ENCODE data around the gene APAF1. TPM values are rescaled to one million over a fixed set of nuclear protein-coding genes. Genes with fewer than 3 reads are reported as not detected.

APAF1 gene
- total RNA-seq, 4 donors from 2014 or later, result 7.5 to 18.6 (median 8.5) TPM

- no peaks in the 10 kb centered on the region for H3K27me3 ChIP-seq
- no peak overlapping the region for H3K27ac ChIP-seq
- peaks cover 0 to 41% of the 10 kb centered on the region in 2 donors for H3K36me3 ChIP-seq
- H3K9me3 ChIP-seq, result no peaks in the 10 kb centered on the region
- no peak for ATAC-seq
- TF ChIP-seq EP300 (IDR thresholded peaks at IDR 0.05) (no peak), POLR2AphosphoS5 (IDR thresholded peaks at IDR 0.05) (no peak), POLR2A (IDR thresholded peaks at IDR 0.05) (no peak), CTCF (IDR thresholded peaks at IDR 0.05) (no peak)
- H3K4me3 ChIP-seq, result no peak overlapping the region
- WGBS, 2 donors (ENCODE audit: low coverage in 1 of 2), result 71 to 82% methylated on average over 3 of the region's 8 CpGs
- peaks cover 0 to 20% (median 6%) of the 10 kb centered on the region in 3 donors for H3K4me1 ChIP-seq
These were observed 51.1 kb downstream of the APAF1 start for GRCh38 chr12:98696036-98696646.

DNA sequence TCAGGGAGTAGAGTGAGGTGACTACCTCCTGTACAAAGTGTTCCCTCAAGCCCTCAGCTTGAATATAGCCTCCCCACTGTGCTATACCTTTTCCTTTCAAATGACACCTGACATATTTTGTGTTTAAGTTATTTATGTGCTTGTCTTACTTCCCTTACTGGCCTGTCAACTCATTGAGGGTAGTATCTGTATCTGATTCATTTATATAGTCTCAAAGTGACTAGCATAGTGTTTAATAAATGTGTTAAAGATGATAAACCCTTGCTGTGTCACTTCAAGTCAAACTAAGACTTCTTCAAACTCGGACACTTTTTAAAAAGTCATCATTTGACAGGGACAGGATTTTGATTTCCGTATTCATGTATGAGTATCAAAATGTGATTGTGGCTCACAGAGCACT is 52.1 kb downstream of the APAF1 start:
- TF ChIP-seq CTCF (IDR thresholded peaks at IDR 0.05) (no peak), POLR2A (IDR thresholded peaks at IDR 0.05) (no peak), EP300 (IDR thresholded peaks at IDR 0.05) (no peak), POLR2AphosphoS5 (IDR thresholded peaks at IDR 0.05) (no peak)
- ATAC-seq, result no peak
- WGBS, 2 donors (ENCODE audit: low coverage in 1 of 2), result 95% methylated on average over 2 of the region's 2 CpGs

DNA sequence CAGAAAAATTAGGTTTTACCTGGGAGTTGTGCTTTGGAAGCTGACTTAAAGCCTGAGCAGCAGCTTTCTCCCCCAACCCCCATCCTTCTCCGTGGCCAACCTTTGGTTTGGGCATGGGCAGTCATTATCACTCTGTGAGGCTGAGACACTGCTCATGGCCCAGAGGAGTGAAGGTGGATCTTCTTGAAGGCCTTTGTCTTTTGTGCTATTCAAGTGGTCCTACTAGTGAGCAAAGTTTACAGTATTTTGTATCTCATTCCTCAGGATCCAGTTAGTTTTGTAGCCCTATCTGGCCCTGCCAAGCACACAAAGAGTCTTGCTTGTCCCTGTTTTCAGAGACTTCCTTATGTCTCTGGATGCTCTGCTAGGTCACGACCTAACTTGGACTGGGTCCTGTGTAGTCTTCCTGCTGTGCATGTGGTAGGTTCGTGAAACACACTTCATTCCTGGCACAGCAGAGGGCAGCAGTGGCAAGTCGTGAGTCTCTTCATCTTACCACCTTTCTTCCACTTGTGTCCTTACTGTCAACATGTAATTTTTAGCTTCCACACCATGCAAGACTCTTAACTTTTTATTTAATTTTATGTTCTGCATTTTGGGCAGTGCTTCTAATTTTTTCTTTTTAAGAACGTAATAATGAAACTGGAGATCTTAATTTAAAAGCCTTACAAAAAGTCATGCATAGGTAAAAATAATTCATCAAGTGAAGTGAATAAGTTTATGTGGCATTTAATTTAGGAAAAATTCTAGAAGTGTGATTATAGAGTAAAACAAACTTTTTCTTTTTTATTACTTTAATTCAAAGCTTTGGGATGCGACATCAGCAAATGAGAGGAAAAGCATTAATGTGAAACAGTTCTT is 53.7 kb downstream of the APAF1 start:
- Histone ChIP-seq H3K4me3 (no peak overlapping the region), H3K9me3 (no peaks in the 10 kb centered on the region), H3K36me3 (peaks cover 0 to 21% of the 10 kb centered on the region in 2 donors), H3K27ac (peak overlapping the region in 1 of 4 donors; percentile 0), H3K4me1 (peaks cover 0 to 26% (median 6%) of the 10 kb centered on the region in 3 donors), H3K27me3 (no peaks in the 10 kb centered on the region)
- peak; percentile 66 for ATAC-seq
- TF ChIP-seq POLR2A (IDR thresholded peaks at IDR 0.05), result no peak
- TF ChIP-seq CTCF (IDR thresholded peaks at IDR 0.05), result peak; percentile 34 to 62 (median 42)
- no peak for TF ChIP-seq EP300 (IDR thresholded peaks at IDR 0.05)
- TF ChIP-seq POLR2AphosphoS5 (IDR thresholded peaks at IDR 0.05), result no peak
- 24 to 37% methylated on average over 6 of the region's 6 CpGs for WGBS, 2 donors (ENCODE audit: low coverage in 1 of 2)

More for the DNA sequence above, 52.1 kb downstream of the APAF1 start:
- H3K4me3 ChIP-seq, result no peak overlapping the region
- H3K27me3 ChIP-seq, result no peaks in the 10 kb centered on the region
- H3K9me3 ChIP-seq, result no peaks in the 10 kb centered on the region
- peaks cover 0 to 26% (median 6%) of the 10 kb centered on the region in 3 donors for H3K4me1 ChIP-seq
- peaks cover 0 to 33% of the 10 kb centered on the region in 2 donors for H3K36me3 ChIP-seq
- no peak overlapping the region for H3K27ac ChIP-seq

DNA sequence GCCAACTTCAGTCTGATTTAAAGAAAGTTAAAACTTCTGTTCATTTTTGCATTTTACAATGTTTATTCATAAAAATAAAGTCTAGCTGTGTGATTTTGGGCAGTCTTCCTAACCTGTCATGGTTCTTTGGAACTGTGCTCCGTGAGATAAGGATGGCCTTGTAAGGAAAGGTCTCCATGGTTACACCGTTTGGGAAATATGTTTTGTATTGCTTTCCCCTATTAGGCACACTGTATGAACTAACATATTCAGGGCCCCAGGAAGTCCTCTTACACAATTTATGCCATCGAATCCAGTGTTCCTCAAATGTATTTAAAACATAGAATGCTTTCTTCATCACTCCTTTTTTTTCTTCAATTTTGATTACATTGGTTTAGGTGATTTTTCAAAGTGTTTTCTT is 54.5 kb downstream of the APAF1 start:
- ATAC-seq, result peak; percentile 71
- Histone ChIP-seq H3K4me1 (peaks cover 0 to 26% (median 6%) of the 10 kb centered on the region in 3 donors), H3K27ac (peak overlapping the region in 1 of 4 donors; percentile 0), H3K27me3 (no peaks in the 10 kb centered on the region), H3K36me3 (peaks cover 0 to 21% of the 10 kb centered on the region in 2 donors), H3K9me3 (no peaks in the 10 kb centered on the region), H3K4me3 (no peak overlapping the region)
- WGBS, 2 donors (ENCODE audit: low coverage in 1 of 2), result 7 to 26% methylated on average over 3 of the region's 3 CpGs
- TF ChIP-seq CTCF (IDR thresholded peaks at IDR 0.05) (no peak), POLR2AphosphoS5 (IDR thresholded peaks at IDR 0.05) (no peak), EP300 (IDR thresholded peaks at IDR 0.05) (no peak), POLR2A (IDR thresholded peaks at IDR 0.05) (no peak)

Measured in gastroesophageal sphincter (tissue), 4 donors.